NCI-H748 (cell line): Measurements from ENCODE around the gene SYNE2.

Experiments used
- DNase-seq: peaks from one replicate; lab custom pipeline; 2025; ENCODE audit not compliant: unreplicated experiment; lab: John Stamatoyannopoulos, UW

Gene SYNE2

GRCh38 chr14:64235652-64236640 lies 383.1 kb downstream of the SYNE2 start:
- DNase-seq = no peak

DNA sequence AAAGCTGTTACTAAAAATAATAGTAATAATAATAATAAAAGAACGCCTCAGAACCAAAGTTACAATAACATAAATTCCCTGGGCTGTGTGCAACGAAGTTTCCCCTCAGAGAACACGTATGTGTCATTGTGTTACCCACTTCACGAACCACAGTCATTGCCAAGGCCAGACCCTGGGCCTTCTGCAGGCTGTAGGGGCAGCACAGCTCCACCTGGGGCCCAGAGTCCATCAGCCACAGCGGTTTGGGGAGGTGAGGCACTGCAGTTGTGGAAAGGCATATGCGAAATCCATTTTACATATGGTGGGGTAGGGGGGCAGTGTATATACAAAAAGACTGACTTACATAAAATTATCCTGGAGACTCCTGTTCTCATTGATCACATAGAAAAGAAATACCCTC lies 385.2 kb downstream of the SYNE2 start:
- DNase-seq = peak; percentile 8

GRCh38 chr14:64238631-64239030 lies 385.8 kb downstream of the SYNE2 start:
- DNase-seq = no peak

DNA sequence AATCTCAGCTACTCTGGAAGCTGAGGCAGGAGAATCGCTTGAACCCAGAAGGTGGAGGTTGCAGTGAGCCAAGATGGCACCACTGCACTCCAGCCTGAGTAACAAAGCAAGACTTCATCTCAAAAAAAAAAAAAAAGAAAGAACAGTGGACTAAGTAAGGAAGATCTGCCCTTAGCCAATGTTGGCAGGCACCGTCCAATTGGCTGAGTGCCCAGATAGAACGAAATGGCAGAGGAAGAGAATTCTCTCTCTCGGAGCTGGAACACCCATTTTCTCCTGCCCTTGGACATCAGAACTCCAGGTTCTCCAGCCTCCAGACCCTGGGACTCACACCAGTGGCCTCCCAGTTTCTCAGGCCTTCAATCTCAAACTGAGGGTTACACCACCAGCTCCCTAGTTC lies 391.5 kb downstream of the SYNE2 start:
- DNase-seq = no peak

DNA sequence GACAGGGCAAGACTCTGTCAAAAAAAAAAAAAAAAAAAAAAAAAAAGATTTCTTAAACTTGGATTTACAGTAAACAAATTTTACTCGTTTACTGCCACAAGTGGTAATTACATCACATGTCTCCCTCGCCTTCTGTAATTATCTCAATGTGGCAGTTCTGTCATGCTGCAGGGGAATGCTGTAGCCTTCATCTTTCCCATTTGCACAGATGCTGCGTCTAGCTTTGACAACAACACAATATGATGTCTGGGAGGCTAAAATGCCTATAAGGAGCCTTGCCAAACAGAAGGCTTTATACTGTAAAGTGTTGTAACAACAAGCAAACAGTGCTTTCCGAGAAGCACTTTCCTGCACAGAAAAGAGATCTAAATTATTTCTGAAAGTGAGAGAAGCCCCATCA lies 392.7 kb downstream of the SYNE2 start:
- DNase-seq = no peak

DNA sequence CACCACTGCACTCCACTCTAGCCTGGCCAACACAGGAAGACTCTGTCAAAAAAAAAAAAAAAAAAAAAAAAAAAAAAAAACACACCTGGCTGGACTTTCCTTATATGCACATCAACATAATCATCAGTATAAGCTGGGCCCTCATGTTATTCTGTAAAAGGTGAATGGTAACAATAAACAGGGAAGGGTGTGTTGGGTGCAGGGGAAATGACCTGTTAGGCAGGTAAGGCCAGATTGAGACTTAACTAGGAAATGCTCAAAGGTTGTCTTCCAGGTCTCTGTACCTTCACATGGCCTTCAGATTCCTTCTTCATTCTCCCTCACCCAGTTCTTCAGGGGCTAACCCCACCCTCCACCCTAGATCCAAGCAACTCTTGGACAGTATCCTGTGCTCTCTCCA lies 393.9 kb downstream of the SYNE2 start:
- DNase-seq = no peak

DNA sequence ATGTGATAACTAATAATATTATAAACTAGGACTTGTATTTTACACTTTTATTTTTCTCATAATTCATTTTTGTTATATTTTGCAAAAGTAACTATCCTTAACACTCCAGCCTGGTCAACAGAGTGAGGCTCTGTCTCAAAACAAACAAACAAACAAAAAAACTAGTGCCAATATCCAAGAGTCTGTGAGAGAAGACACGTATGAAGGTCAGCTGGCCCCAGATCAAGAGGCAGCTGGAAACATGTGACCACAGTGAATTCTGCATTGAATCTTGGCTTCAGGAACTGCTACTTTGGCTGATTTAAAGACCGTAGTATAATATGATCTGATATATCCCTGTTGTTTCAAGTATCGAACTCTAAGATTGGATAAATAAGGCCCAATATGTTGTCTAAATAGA lies 394.4 kb downstream of the SYNE2 start:
- DNase-seq = no peak

GRCh38 chr14:64248689-64249088 lies 395.9 kb downstream of the SYNE2 start:
- no peak for DNase-seq

DNA sequence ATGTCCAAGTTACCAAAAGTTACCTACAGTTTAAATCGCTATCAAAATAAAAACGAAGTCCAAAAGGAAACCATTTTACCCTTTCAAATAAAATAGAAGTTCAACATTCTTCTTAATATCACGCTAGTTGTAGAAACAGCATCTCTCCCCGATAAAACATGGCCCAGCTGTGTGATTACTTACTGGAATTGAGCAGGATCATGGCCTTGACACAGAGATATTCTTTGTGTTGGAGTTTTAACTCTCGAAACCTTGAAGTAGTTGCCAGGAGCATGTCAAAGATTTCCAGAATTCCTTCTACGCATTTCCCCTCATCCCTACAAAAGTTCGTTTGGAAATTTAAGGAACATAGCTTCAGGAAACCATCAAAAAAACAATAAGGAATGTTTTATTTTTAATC lies 396.6 kb downstream of the SYNE2 start:
- DNase-seq = no peak

DNA sequence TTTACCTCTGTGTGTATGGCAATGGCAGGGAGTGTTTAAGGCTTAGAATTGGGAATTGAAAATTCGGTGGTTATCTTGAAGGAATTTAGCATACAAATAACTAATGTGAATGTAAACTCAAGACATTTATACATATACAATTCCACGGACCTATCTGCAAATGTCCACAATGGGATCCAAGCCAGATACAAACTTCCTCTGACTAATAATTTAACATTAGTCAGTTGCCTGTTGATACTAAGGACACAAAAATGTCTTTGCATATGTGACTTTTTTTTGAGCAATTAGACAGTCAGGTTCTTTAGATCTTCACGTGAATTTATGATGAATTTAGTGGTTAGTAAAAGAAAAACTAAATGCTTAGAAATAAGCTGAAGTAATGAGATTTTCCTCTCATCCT lies 400.9 kb downstream of the SYNE2 start:
- DNase-seq = no peak

DNA sequence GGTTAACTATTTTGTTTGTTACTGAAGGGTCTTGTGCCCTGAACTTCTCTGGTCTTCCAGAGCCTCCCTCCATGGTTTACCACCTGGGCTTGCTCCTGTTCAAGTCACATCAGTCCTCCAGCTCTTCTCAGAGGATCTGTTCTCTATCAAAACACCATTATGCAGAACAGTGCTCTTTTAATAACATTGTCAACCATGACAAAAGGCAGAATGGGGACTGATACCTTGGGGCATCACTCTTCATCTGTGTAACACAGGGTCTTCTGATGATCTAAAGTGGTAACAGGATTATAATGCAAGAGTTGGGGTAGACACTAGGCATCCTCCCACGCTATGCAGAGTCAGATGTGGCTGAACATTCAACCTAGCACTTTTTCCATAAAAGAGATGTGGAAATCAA lies 403.0 kb downstream of the SYNE2 start:
- DNase-seq = no peak

- DNase-seq = no peak
These were observed 407.6 kb downstream of the SYNE2 start for GRCh38 chr14:64260418-64260817.

DNA sequence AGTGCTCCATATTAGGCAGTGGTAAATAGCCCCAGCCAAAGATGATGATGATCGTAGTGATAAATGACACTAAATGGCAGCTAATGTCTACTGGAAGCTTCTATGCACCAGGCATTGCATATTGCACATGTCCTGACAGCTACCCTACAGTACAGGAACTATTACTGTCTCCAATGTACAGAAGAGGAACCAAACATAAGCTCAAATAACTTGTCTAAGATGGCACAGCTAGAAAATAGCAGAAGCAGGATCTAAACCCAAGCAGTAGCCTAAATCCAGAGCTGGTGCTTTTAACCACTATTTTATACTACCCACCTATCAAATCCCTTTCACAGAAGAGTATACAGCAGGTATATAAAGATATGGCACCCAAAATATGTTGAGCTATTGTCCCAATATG lies 412.4 kb downstream of the SYNE2 start:
- DNase-seq = no peak

GRCh38 chr14:64266239-64266638 lies 413.4 kb downstream of the SYNE2 start:
- no peak for DNase-seq

GRCh38 chr14:64272019-64272418 lies 419.2 kb downstream of the SYNE2 start:
- no peak for DNase-seq
